GM12878 (cell line): ENCODE data around the gene NLGN1. TPM values are rescaled to one million over a fixed set of nuclear protein-coding genes. Genes with fewer than 3 reads are reported as not detected.

Experiments
- ATAC-seq: fragments of 200-7000 bp; cut with Tn5 transposase; 3 replicates; pipeline ENCODE4 v1.9.1; 2020; ENCODE audit warnings: mild to moderate bottlenecking, moderate library complexity
- BruUV-seq: library from RNA; stranded (reverse); fragments of 400-500 nt; replicated peaks from 2 replicates; lab custom pipeline; 2021; lab: Mats Ljungman, UMichigan
- CTCF ChIA-PET: fragments of 300-600 bp; sonication (Branson Sonifier 250); formaldehyde crosslinking; extraction: SDS; loops from one replicate; lab custom pipeline; 2021; ENCODE audit warnings: inconsistent platforms; lab: Yijun Ruan, JAX
- POLR2A ChIA-PET: fragments of 350-600 bp; formaldehyde crosslinking; extraction: SDS; loops from one replicate; lab custom pipeline; 2021; ENCODE audit warnings: inconsistent platforms; lab: Charles Lee
- RAD21 ChIA-PET: fragments of 300-600 bp; sonication (Branson Sonifier 250); formaldehyde crosslinking; loops from one replicate; lab custom pipeline; 2023; ENCODE audit warnings: antibody characterized with exemption; ENCODE audit not compliant: unreplicated experiment; lab: Charles Lee
- SMC1A ChIA-PET: fragments of 300-600 bp; sonication (Branson Sonifier 250); formaldehyde crosslinking; loops from one replicate; lab custom pipeline; 2023; ENCODE audit not compliant: unreplicated experiment, uncharacterized antibody; lab: Charles Lee
- DNase-seq: peaks from one replicate; pipeline ENCODE4 v3.0.0-alpha.2; 2011; ENCODE audit warnings: low read depth, low spot score
- FAIRE-seq: peaks from 3 replicates; lab custom pipeline; 2011; peaks lifted over from hg19 to GRCh38; lab: Jason Lieb, UNC
- H2AFZ ChIP-seq: 2 replicates; pipeline ENCODE4 v1.6.0; 2011; ENCODE audit warnings: low read depth, low read length, control low read depth; ENCODE audit not compliant: control insufficient read depth
- H3K27ac ChIP-seq: 2 replicates; pipeline ENCODE4 v1.5.1; 2011; ENCODE audit warnings: control low read depth; ENCODE audit not compliant: control insufficient read depth, insufficient read depth
- H3K27me3 ChIP-seq, 2 experiments: replicated peaks in 1 of 2; 2 replicates each; pipeline versions ENCODE4 v1.6.0 to v1.6.1; 2011; ENCODE audit warnings: low read length in 1 of 2; ENCODE audit not compliant: control insufficient read depth in 2 of 2, insufficient read depth in 2 of 2
- H3K36me3 ChIP-seq, 2 experiments: 2 replicates each; pipeline ENCODE4 v1.5.1; 2011; ENCODE audit warnings: low read length in 1 of 2; ENCODE audit not compliant: control insufficient read depth in 2 of 2, insufficient read depth in 2 of 2
- H3K4me1 ChIP-seq: 2 replicates; pipeline ENCODE4 v1.6.1; 2011; ENCODE audit warnings: mild to moderate bottlenecking, low read length, moderate library complexity, mixed read lengths; ENCODE audit not compliant: control insufficient read depth, insufficient read depth
- H3K4me2 ChIP-seq: 2 replicates; pipeline ENCODE4 v1.6.0; 2011; ENCODE audit warnings: control low read depth; ENCODE audit not compliant: control insufficient read depth, insufficient read depth
- H3K4me3 ChIP-seq: fragments of 200-600 bp; sonication (generic); 2 replicates; pipeline ENCODE4 v1.5.1; 2016
- H3K79me2 ChIP-seq: 2 replicates; pipeline ENCODE4 v1.6.0; 2011; ENCODE audit warnings: low read length; ENCODE audit not compliant: control insufficient read depth, insufficient read depth
- H3K9ac ChIP-seq: 2 replicates; pipeline ENCODE4 v1.8.0; 2011; ENCODE audit warnings: low read length, control low read depth, mixed read lengths; ENCODE audit not compliant: control insufficient read depth, insufficient read depth
- H3K9me3 ChIP-seq: replicated peaks from 3 replicates; pipeline ENCODE4 v1.5.1; 2011; ENCODE audit warnings: mild to moderate bottlenecking, low read length; ENCODE audit not compliant: control insufficient read depth, insufficient read depth
- H4K20me1 ChIP-seq: 2 replicates; pipeline ENCODE4 v1.6.0; 2011; ENCODE audit not compliant: control insufficient read depth, insufficient read depth
- CBFB ChIP-seq: IDR thresholded peaks from 2 replicates; pipeline ENCODE4 v1.6.1; 2016; ENCODE audit warnings: antibody characterized with exemption, low read depth
- EGR1 ChIP-seq, 2 experiments: IDR thresholded peaks; 1 replicate in 1 of 2; 2 replicates in 1 of 2; pipeline ENCODE4 v1.6.1; 2011 to 2012; ENCODE audit warnings: low read depth in 2 of 2, low read length in 2 of 2, borderline replicate concordance in 1 of 2, mild to moderate bottlenecking in 1 of 2, moderate library complexity in 1 of 2
- RAD51 ChIP-seq: fragments of 450-650 bp; IDR thresholded peaks from 2 replicates; pipeline ENCODE4 v1.6.1; 2016; ENCODE audit warnings: moderate library complexity, mild to moderate bottlenecking, inconsistent platforms
- TAF1 ChIP-seq: IDR thresholded peaks from 2 replicates; pipeline ENCODE4 v1.6.1; 2011; ENCODE audit warnings: mild to moderate bottlenecking, low read depth, low read length, borderline replicate concordance
- YBX1 ChIP-seq: fragments of 450-650 bp; IDR thresholded peaks from 2 replicates; pipeline ENCODE4 v1.6.1; 2016; ENCODE audit warnings: antibody characterized with exemption
- WGBS: methylation state at CpG from one replicate; pipeline ENCODE4 v1.1.6; 2016; ENCODE audit warnings: low lambda C conversion rate; ENCODE audit not compliant: insufficient replicate concordance, insufficient coverage; ENCODE audit errors: missing lambda C conversion rate; 5-methylcytosine and 5-hydroxymethylcytosine counted together
- in situ Hi-C: fragments of 300-500 bp; cut with MboI; formaldehyde crosslinking; loops from 9 replicates; pipeline ENCODE4 v1.14.3; 2018; ENCODE audit warnings: mixed read lengths
- intact Hi-C: fragments of 100-400 bp; cut with micrococcal nuclease; formaldehyde crosslinking; loops from one replicate; pipeline ENCODE4 v1.14.2; 2022; ENCODE audit not compliant: unreplicated experiment
- polyA plus RNA-seq, 11 experiments: library from polyadenylated mRNA; depleted of rRNA in 4 of 11; unstranded in 6 of 11; stranded (reverse) in 5 of 11; fragments of >200 nt; fragmentation: Nextera tagmentation in 4 of 11; fragmentation: Illumina TruSeq in 1 of 11; extraction: Ambion mirVana in 4 of 11; extraction: Trizol in 1 of 11; gene quantifications; 1 replicate in 1 of 11; 2 replicates in 10 of 11; pipeline versions ENCODE4 v1.2.1 to v1.2.3, GENCODE V29; 2011 to 2016; ENCODE audit warnings: inconsistent platforms in 2 of 11, missing spikeins in 2 of 11, low read depth in 1 of 11
- total RNA-seq, 4 experiments: library from RNA; depleted of rRNA in 3 of 4; stranded (reverse); fragments of >200 nt in 3 of 4; fragmentation: Illumina TruSeq in 1 of 4; extraction: Trizol in 1 of 4; gene quantifications; 2 replicates each; pipeline versions ENCODE4 v1.2.1 to v1.2.3, GENCODE V29; 2013 to 2021
- TF ChIP-seq, protein P1 (sequence below): fragments of 450-650 bp; IDR thresholded peaks from 2 replicates; pipeline ENCODE4 v1.6.1; 2017; ENCODE audit warnings: mild to moderate bottlenecking
- TF ChIP-seq, protein P2 (sequence below): IDR thresholded peaks from 2 replicates; pipeline ENCODE4 v1.6.1; 2011; ENCODE audit warnings: low read depth, low read length, improper control_type of control experiment, borderline replicate concordance

NLGN1 gene
- total and polyA plus RNA-seq, 10 of the 15 experiments (the other 5 are each of a cell fraction or from before 2014, with no cell fraction given), result not detected

DNA sequence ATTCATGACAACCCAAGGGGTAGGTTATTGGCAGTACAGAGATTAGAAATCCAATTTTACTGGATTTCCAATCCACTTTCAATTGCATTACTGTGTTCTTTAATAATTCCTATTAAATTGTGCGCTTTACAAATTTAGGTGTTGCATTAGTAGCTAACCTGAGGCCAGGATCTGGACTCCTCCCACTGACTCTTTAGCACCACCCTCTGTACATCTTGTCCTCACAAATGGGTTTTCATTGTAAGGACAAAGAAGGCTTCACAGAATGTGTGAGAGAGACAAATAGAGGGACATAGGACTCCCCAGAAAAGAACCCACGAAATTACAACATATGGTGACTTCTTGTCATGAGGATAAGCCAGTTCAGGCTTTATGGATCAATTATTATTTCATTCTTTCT lies 818.5 kb downstream of the NLGN1 start:
- intact Hi-C loops, result no loop called here
- H3K36me3 ChIP-seq, result no peaks in the 10 kb centered on the region
- H3K79me2 ChIP-seq, result no peaks in the 10 kb centered on the region
- no peak overlapping the region for H3K4me2 ChIP-seq
- no peak for FAIRE-seq
- no peaks in the 10 kb centered on the region for H3K27me3 ChIP-seq
- WGBS, result 44% methylated on average over 2 of the region's 2 CpGs
- H3K4me1 ChIP-seq, result no peaks in the 10 kb centered on the region
- H3K9ac ChIP-seq, result no peak overlapping the region
- in situ Hi-C loops, result no loop called here
- ChIA-PET CTCF (no interaction called here), RAD21 (no interaction called here), SMC1A (no interaction called here)
- BruUV-seq, result no TSS peak
- no peak for ATAC-seq
- no peaks in the 10 kb centered on the region for H3K9me3 ChIP-seq
- H3K4me3 ChIP-seq, result no peak overlapping the region
- no peak overlapping the region for H2AFZ ChIP-seq
- no peak for DNase-seq
- no peak overlapping the region for H3K27ac ChIP-seq
- no peaks in the 10 kb centered on the region for H4K20me1 ChIP-seq
- TF ChIP-seq TAF1, result no peak
- no peak for TF ChIP-seq YBX1
- TF ChIP-seq CBFB, result no peak
- no peak for TF ChIP-seq RAD51
- TF ChIP-seq, protein P1, sequence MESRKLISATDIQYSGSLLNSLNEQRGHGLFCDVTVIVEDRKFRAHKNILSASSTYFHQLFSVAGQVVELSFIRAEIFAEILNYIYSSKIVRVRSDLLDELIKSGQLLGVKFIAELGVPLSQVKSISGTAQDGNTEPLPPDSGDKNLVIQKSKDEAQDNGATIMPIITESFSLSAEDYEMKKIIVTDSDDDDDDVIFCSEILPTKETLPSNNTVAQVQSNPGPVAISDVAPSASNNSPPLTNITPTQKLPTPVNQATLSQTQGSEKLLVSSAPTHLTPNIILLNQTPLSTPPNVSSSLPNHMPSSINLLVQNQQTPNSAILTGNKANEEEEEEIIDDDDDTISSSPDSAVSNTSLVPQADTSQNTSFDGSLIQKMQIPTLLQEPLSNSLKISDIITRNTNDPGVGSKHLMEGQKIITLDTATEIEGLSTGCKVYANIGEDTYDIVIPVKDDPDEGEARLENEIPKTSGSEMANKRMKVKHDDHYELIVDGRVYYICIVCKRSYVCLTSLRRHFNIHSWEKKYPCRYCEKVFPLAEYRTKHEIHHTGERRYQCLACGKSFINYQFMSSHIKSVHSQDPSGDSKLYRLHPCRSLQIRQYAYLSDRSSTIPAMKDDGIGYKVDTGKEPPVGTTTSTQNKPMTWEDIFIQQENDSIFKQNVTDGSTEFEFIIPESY, result no peak
- TF ChIP-seq EGR1 (IDR thresholded peaks at IDR 0.05; ENCODE audit: borderline replicate concordance in 1 of 2, low read depth in 2 of 2, low read length in 2 of 2), result no peak
- TF ChIP-seq, protein P2, sequence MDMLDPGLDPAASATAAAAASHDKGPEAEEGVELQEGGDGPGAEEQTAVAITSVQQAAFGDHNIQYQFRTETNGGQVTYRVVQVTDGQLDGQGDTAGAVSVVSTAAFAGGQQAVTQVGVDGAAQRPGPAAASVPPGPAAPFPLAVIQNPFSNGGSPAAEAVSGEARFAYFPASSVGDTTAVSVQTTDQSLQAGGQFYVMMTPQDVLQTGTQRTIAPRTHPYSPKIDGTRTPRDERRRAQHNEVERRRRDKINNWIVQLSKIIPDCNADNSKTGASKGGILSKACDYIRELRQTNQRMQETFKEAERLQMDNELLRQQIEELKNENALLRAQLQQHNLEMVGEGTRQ, result no peak
- TF ChIP-seq, all 136 proteins: peak for 0
- POLR2A ChIA-PET, result no interaction called here
